ENCODE data around the gene DEPDC4.

DNA sequence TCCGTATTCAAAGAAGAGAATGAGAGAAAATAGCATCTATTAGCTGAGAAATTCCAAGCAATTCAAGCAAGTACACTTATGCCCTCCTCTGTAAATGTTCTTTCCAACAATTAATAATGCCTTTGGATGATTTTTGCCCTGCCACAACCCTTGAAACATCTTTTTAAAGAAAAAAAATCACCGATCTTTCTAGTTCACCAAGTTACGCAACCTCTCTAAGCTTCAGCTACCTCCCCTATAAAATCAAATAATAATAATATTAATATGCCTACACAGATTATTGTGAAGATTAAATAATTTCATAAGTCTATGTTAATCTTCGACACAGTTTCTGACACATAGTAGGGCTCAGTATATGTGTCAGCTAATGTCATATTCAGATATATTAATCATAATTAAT lies 19.1 kb downstream of the DEPDC4 start:
- TF ChIP-seq CTCF (IDR thresholded peaks at IDR 0.05) = no peak
- no peak for TF ChIP-seq ZFX (IDR thresholded peaks at IDR 0.05; ENCODE audit: borderline replicate concordance)

Measured in 22Rv1 (cell line).